Natural killer cell (primary cell): ENCODE data around the gene RASA2. TPM values are rescaled to one million over a fixed set of nuclear protein-coding genes. Genes with fewer than 3 reads are reported as not detected.

Experiments
- ATAC-seq, 3 donors: fragments of 150-1000 bp in 2 of 3; fragments of 200-7000 bp in 1 of 3; cut with Tn5 transposase; 1 replicate in 1 of 3; 2 replicates in 2 of 3; pipeline ENCODE4 v1.10.0; 2021; ENCODE audit warnings: mild to moderate bottlenecking in 2 of 3, moderate library complexity in 2 of 3
- DNase-seq, 2 donors: peaks; one replicate each; pipeline versions ENCODE4 v3.0.0 to v3.0.0-alpha.2; 2013 to 2021; ENCODE audit warnings: mixed read lengths in 1 of 2
- H3K27ac ChIP-seq: one replicate; pipeline ENCODE4 v1.5.1; 2013; ENCODE audit warnings: mild to moderate bottlenecking, low read length
- H3K27me3 ChIP-seq: one replicate; pipeline ENCODE4 v1.6.1; 2013; ENCODE audit warnings: low read length; ENCODE audit not compliant: control insufficient read depth, insufficient read depth
- H3K36me3 ChIP-seq: one replicate; pipeline ENCODE4 v1.6.1; 2013; ENCODE audit warnings: low read length; ENCODE audit not compliant: control insufficient read depth, insufficient read depth
- H3K4me1 ChIP-seq: one replicate; pipeline ENCODE4 v1.6.1; 2013; ENCODE audit warnings: low read length; ENCODE audit not compliant: control insufficient read depth, insufficient read depth
- H3K4me3 ChIP-seq: one replicate; pipeline ENCODE4 v1.5.1; 2013; ENCODE audit warnings: low read length
- H3K9me3 ChIP-seq: one replicate; pipeline ENCODE4 v1.6.1; 2013; ENCODE audit warnings: low read length; ENCODE audit not compliant: control insufficient read depth, insufficient read depth
- H3K27ac Mint-ChIP-seq, 2 donors: one replicate each; pipeline ENCODE4 v1.8.0; 2022; ENCODE audit warnings: mild to moderate bottlenecking in 2 of 2, mixed read lengths in 2 of 2, moderate library complexity in 1 of 2
- H3K27me3 Mint-ChIP-seq, 2 donors: one replicate each; pipeline ENCODE4 v1.8.0; 2022; ENCODE audit warnings: low read depth in 2 of 2, mixed read lengths in 2 of 2
- H3K36me3 Mint-ChIP-seq: one replicate; pipeline ENCODE4 v1.8.0; 2022; ENCODE audit warnings: mixed read lengths
- H3K4me1 Mint-ChIP-seq, 2 donors: one replicate each; pipeline ENCODE4 v1.8.0; 2022; ENCODE audit warnings: mixed read lengths in 2 of 2
- H3K4me3 Mint-ChIP-seq: one replicate; pipeline ENCODE4 v1.8.0; 2022; ENCODE audit warnings: mild to moderate bottlenecking, moderate library complexity, mixed read lengths
- H3K9me3 Mint-ChIP-seq, 2 donors: one replicate each; pipeline ENCODE4 v1.8.0; 2022; ENCODE audit warnings: mixed read lengths in 2 of 2
- CTCF ChIP-seq: fragments of 200-600 bp; IDR thresholded peaks from one replicate; pipeline ENCODE4 v1.8.0; 2022; ENCODE audit warnings: antibody characterized with exemption
- WGBS: methylation state at CpG from one replicate; pipeline ENCODE4 v1.1.7; 2013; ENCODE audit warnings: missing lambda C conversion rate; ENCODE audit not compliant: insufficient coverage; 5-methylcytosine and 5-hydroxymethylcytosine counted together
- intact Hi-C: fragments of 100-400 bp; cut with micrococcal nuclease; formaldehyde crosslinking; loops from one replicate; pipeline ENCODE4 v1.14.2; 2022
- total RNA-seq, 4 donors: library from RNA; stranded (reverse); fragments of 120-200 nt in 1 of 4; gene quantifications; one replicate each; pipeline versions ENCODE4 v1.2.3 to v1.2.4, GENCODE V29; 2013 to 2022

The RASA2 gene
- total RNA-seq, 3 donors from 2014 or later (not counting 1 experiment from before 2014, with no cell fraction given), result 93.9 to 99.4 (median 97.0) TPM

DNA sequence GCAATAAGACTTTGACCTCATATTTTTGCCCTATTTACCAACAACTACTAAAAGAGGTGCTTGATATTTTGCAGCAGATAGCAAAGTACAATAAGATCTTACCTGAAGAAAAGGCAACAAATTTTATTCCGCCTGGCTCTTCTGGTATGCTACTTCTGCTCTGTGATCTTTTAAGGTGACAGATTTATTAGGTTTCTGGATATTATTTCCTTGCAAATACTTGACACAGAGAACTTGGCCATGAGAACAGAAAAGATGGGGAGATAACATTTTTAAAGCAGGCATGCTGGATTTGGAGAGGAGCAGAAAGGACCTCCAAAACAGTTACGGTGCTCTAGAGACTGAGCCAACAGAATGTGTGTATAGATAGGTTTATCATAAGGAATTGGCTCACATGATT, 164.6 kb downstream of the RASA2 start:
- H3K27ac ChIP-seq, result no peak overlapping the region
- intact Hi-C loops, result no loop called here
- no peak overlapping the region for H3K4me3 ChIP-seq
- H3K36me3 ChIP-seq, result no peaks in the 10 kb centered on the region
- no peaks in the 10 kb centered on the region for H3K36me3 Mint-ChIP-seq
- H3K4me1 ChIP-seq, result no peaks in the 10 kb centered on the region
- no peaks in the 10 kb centered on the region for H3K27me3 ChIP-seq
- H3K27ac Mint-ChIP-seq, result no peak overlapping the region
- no peak overlapping the region for H3K4me3 Mint-ChIP-seq
- TF ChIP-seq CTCF, result no peak
- peaks cover 5 to 6% of the 10 kb centered on the region in 2 donors for H3K27me3 Mint-ChIP-seq
- no peak for DNase-seq
- H3K9me3 ChIP-seq, result no peaks in the 10 kb centered on the region
- no peaks in the 10 kb centered on the region for H3K9me3 Mint-ChIP-seq
- H3K4me1 Mint-ChIP-seq, result no peaks in the 10 kb centered on the region
- 97% methylated on average over 2 of the region's 2 CpGs for WGBS
- no peak for ATAC-seq

- H3K36me3 Mint-ChIP-seq, result no peaks in the 10 kb centered on the region
- H3K27me3 ChIP-seq, result no peaks in the 10 kb centered on the region
- H3K27ac ChIP-seq, result no peak overlapping the region
- H3K36me3 ChIP-seq, result no peaks in the 10 kb centered on the region
- no peaks in the 10 kb centered on the region for H3K9me3 Mint-ChIP-seq
- H3K27ac Mint-ChIP-seq, result no peak overlapping the region
- 86% methylated on average over 5 of the region's 5 CpGs for WGBS
- H3K27me3 Mint-ChIP-seq, result peaks cover 10 to 14% of the 10 kb centered on the region in 2 donors
- no peaks in the 10 kb centered on the region for H3K4me1 Mint-ChIP-seq
- TF ChIP-seq CTCF, result no peak
- no peaks in the 10 kb centered on the region for H3K9me3 ChIP-seq
- DNase-seq (no peak), ATAC-seq (no peak)
- no peaks in the 10 kb centered on the region for H3K4me1 ChIP-seq
- intact Hi-C loops, result no loop called here
- no peak overlapping the region for H3K4me3 Mint-ChIP-seq
- H3K4me3 ChIP-seq, result no peak overlapping the region
Observed at GRCh38 chr3:141652349-141652748, 165.5 kb downstream of the RASA2 start.

DNA sequence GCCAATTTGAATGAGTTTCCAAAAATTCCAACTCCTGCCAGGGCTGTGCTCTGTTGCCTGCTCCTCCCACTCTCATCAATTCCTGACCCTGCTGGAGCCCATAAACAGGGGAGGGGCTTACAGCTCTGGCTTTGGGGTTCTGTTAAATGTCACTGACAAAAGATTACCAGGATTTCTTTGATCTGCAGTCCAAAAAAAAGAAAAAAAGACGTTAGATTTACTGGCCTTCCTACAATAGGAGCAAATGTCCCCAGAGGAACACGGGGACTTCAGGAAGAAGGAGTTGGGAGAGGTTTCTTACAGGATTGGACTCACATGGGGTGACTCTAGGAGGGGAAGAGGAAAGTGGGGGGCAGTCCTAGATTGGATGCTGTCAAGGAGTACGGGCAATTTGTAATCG, 167.0 kb downstream of the RASA2 start:
- no peaks in the 10 kb centered on the region for H3K36me3 Mint-ChIP-seq
- intact Hi-C loops, result no loop called here
- no peaks in the 10 kb centered on the region for H3K4me1 ChIP-seq
- 94% methylated on average over 4 of the region's 4 CpGs for WGBS
- H3K4me3 Mint-ChIP-seq, result no peak overlapping the region
- no peaks in the 10 kb centered on the region for H3K4me1 Mint-ChIP-seq
- DNase-seq (no peak), ATAC-seq (no peak)
- TF ChIP-seq CTCF, result no peak
- no peak overlapping the region for H3K27ac Mint-ChIP-seq
- peaks cover 22 to 29% of the 10 kb centered on the region in 2 donors for H3K27me3 Mint-ChIP-seq
- H3K27ac ChIP-seq, result no peak overlapping the region
- H3K36me3 ChIP-seq, result no peaks in the 10 kb centered on the region
- H3K9me3 ChIP-seq, result no peaks in the 10 kb centered on the region
- H3K27me3 ChIP-seq, result no peaks in the 10 kb centered on the region
- no peaks in the 10 kb centered on the region for H3K9me3 Mint-ChIP-seq
- no peak overlapping the region for H3K4me3 ChIP-seq

GRCh38 chr3:141655801-141656200, 169.0 kb downstream of the RASA2 start:
- H3K36me3 ChIP-seq, result no peaks in the 10 kb centered on the region
- intact Hi-C loops, result no loop called here
- TF ChIP-seq CTCF, result no peak
- H3K9me3 Mint-ChIP-seq, result no peaks in the 10 kb centered on the region
- H3K4me3 ChIP-seq, result no peak overlapping the region
- H3K27me3 Mint-ChIP-seq, result peaks cover 39 to 41% of the 10 kb centered on the region in 2 donors
- no peak overlapping the region for H3K27ac ChIP-seq
- H3K4me1 ChIP-seq, result peaks cover 6% of the 10 kb centered on the region
- 92% methylated on average over 3 of the region's 4 CpGs for WGBS
- peaks cover 4 to 8% of the 10 kb centered on the region in 2 donors for H3K4me1 Mint-ChIP-seq
- no peak overlapping the region for H3K27ac Mint-ChIP-seq
- H3K36me3 Mint-ChIP-seq, result no peaks in the 10 kb centered on the region
- no peaks in the 10 kb centered on the region for H3K9me3 ChIP-seq
- peaks cover 11% of the 10 kb centered on the region for H3K27me3 ChIP-seq
- no peak overlapping the region for H3K4me3 Mint-ChIP-seq
- ATAC-seq (no peak), DNase-seq (no peak)
